HG03135 (cell line): ENCODE data around the gene LCN6.

Experiments
- ATAC-seq: cut with Tn5 transposase; IDR thresholded peaks from one replicate; pipeline ENCODE4 v1.9.1; 2021; ENCODE audit warnings: mild to moderate bottlenecking, moderate library complexity; ENCODE audit not compliant: unreplicated experiment

Gene LCN6

DNA sequence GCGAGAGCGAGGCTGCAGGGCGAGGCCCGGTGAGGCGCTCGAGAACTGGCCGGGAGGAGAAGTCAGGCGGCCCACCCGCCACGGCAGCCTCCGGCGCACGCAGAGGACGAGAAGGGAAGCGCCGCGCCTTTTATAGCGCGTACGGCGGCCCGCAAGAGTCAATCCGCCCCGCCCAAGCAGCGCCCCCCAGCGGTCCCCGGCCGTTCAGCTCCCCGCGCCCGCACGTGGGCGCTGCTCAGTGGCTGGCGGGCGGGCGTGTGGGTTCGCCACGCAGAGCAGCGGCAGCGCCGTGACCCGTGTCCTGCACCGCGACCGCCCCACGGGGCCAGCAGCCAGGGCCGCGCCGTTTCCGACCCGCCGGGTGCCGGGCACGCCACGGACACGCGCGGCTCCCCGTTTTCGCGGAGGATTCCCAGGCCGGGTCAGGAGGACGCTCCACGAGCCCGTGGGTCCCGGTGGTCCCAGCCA, 20.2 kb downstream of the LCN6 start:
- peak; percentile 73 for ATAC-seq

DNA sequence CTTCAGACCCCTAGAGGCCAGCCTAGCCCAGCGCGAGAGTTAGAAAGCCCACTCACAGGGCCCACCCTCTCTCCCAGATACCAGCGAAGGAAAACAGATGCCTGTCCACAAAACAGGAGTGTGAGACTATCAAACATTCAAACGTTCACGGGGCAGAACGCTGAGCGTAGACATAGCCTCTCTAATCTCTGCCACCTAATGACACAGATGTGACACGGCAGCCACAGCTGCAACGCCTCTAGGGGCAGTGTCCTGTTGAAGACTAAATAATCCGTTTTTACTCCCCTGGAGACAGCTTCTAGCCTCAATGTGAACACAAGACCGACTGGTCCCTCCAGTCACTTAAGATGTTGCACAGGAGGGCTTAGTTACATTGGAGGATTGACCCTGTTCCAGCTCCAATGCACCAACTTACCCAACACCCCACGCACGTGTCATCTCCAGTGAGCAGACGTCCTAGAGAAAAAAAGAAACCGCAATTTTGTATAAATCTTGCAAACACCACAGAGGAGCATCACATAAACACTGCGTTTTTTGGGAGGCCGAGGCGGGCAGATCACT, 21.6 kb downstream of the LCN6 start:
- ATAC-seq, result no peak

DNA sequence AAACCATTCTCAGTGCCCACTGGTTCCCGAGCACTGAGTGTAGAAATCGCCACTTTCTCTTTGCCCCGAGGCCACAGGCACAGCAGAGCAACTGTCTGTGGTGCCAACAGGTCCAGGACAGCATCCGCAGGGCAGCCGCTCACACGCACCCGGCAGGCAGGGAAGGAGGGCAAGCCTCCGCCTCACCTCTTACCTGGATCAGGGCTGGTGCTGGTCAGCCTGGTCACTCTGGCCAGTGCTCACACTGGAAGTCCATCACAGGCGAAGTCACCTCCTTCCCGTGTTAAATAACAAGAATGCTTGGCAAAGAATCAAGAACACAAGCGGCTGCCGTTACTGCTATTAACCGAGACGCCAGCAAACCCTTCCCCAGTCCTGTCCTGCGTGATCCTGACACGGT, 22.2 kb downstream of the LCN6 start:
- no peak for ATAC-seq

- no peak for ATAC-seq
Observed at GRCh38 chr9:136725612-136726011, 22.7 kb downstream of the LCN6 start.

- ATAC-seq, result no peak
Observed at GRCh38 chr9:136724772-136725171, 23.6 kb downstream of the LCN6 start.

GRCh38 chr9:136723989-136724388, 24.3 kb downstream of the LCN6 start:
- no peak for ATAC-seq

DNA sequence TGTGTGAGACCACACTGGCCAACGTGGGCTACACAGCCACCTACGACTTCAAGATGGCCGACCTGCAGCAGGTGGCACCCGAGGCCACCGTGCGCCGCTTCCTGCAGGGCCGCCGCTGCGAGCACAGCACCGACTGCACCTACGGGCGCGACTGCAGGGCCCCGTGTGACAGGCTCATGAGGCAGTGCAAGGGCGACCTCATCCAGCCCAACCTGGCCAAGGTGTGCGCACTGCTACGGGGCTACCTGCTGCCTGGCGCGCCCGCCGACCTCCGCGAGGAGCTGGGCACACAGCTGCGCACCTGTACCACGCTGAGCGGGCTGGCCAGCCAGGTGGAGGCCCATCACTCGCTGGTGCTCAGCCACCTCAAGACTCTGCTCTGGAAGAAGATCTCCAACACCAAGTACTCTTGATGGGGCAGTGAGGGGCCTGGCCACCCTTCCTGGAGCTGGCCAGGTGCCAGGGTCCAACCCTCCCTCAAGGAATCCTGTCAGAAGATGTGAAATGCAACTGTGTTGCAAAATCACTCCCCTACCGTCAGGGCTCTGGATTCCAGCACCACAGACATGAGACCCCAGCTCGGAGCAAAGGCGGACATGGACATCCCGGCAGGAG, 24.9 kb downstream of the LCN6 start:
- no peak for ATAC-seq

- no peak for ATAC-seq
Observed at GRCh38 chr9:136722969-136723356, 25.4 kb downstream of the LCN6 start.

- ATAC-seq, result no peak
Observed at GRCh38 chr9:136722093-136722968, 26.0 kb downstream of the LCN6 start.

DNA sequence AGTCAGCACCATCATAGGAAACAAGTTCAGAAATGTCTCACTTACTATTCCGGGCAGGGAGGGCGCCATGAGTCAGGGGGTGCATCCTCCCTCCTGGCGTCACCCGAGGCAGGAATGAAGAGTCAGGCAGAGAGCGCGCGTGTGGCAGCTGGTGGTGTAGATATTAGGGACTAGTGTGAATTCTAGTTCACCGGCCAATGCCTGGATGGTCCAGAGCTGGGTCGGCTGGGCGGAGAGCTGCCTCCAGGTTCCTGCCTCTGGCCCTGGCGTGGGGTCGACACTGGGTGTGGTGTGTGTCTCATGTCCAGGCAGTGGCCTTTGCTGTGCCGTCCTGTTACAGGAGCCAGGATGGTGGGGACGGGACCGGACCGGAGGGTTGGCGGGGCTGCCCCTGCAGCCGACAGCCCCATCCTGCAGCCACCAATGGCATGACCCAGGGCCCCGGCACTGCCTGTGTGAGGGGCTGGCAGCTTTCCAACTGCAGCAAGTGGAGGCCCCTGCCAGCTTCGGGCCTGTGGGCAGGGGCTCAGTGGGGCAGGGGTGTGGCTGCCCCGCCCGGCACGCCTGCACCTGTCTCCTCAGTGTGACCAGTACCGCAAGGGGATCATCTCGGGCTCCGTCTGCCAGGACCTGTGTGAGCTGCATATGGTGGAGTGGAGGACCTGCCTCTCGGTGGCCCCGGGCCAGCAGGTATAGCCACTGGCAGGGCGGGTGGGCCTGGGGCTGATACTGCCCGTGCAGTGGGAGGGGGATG, 26.8 kb downstream of the LCN6 start:
- no peak for ATAC-seq

- no peak for ATAC-seq
Observed at GRCh38 chr9:136720898-136721338, 27.4 kb downstream of the LCN6 start.

GRCh38 chr9:136720251-136720897, 28.0 kb downstream of the LCN6 start:
- ATAC-seq, result no peak

- no peak for ATAC-seq
Observed at GRCh38 chr9:136719195-136719880, 29.0 kb downstream of the LCN6 start.

GRCh38 chr9:136718345-136719194, 29.8 kb downstream of the LCN6 start:
- ATAC-seq, result no peak

DNA sequence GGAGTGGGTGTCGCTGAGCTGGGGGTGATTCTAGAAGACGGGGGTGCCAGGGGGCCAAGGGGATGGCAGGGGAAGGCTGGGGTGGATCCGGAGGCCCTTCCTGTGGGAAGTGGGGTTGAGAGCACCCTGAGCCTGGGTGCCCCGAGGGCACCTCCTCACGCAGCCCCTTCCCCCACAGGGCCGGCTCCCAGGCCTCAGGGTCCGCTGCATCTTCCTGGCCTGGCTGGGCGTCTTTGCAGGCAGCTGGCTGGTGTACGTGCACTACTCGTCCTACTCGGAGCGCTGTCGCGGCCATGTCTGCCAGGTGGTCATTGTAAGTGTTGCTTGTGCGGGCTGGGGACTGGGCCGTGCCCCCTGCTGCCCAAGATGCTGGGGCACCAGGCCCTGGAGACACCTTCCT, 30.9 kb downstream of the LCN6 start:
- no peak for ATAC-seq

DNA sequence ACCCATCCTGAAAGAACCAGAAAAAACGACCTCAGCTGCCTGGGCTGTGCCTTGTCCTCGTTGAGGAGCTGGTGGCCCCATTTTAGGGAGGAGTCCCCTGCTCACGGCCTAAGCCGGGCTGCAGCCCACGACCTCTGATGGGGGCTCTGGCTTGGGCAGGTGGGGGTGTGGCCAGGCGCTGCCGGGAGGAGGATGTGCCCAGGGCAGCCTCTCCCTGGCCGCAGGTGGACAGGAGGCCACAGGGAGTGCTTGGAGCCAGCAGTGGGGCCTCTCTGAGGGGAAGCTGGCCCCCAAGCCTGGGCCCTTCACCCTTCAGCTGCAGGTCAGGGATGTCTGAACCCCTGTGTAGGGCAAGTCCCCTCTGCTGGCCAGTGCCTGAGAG, 33.4 kb downstream of the LCN6 start:
- ATAC-seq, result no peak

- ATAC-seq, result no peak
Observed at GRCh38 chr9:136714096-136714892, 34.0 kb downstream of the LCN6 start.

DNA sequence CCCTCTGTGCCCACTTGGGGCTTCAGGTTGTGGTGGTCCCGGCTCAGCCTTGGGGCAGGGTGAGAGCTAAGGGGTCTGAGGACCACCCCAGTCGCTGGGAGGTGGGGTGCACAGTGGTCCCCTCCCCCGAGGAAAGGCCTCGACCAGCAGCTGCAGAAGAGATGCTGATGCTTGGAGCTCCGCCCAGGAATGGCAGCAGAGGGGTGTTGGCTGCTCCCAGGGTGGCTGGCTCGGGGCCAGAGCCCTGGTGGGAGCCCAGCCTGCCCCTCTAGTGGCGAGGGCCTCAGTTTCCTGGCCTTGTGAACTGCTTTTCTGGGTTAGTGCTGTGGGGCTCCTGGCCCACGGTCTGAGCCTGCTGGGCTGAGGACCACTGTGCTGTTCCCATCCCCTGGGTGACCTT, 34.8 kb downstream of the LCN6 start:
- ATAC-seq, result no peak
